ENCODE measurements around the gene MTR.

Gene MTR

GRCh38 chr1:236830560-236830959, 35.5 kb downstream of the MTR start:
- FAIRE-seq (no peak), DNase-seq (ENCODE audit: insufficient read length, low spot score) (no peak)
- no peak for TF ChIP-seq POLR2A (IDR thresholded peaks at IDR 0.05; ENCODE audit: low read depth, low read length)

GRCh38 chr1:236833575-236833974, 38.5 kb downstream of the MTR start:
- no peak for DNase-seq (ENCODE audit: insufficient read length, low spot score)
- TF ChIP-seq POLR2A (IDR thresholded peaks at IDR 0.05; ENCODE audit: low read depth, low read length), result no peak
- FAIRE-seq, result no peak

- no peak for TF ChIP-seq POLR2A (IDR thresholded peaks at IDR 0.05; ENCODE audit: low read depth, low read length)
- DNase-seq (ENCODE audit: insufficient read length, low spot score), result no peak
- FAIRE-seq, result no peak
Observed at GRCh38 chr1:236834876-236835275, 39.8 kb downstream of the MTR start.

- no peak for DNase-seq (ENCODE audit: insufficient read length, low spot score)
- no peak for FAIRE-seq
- TF ChIP-seq POLR2A (IDR thresholded peaks at IDR 0.05; ENCODE audit: low read depth, low read length), result no peak
Observed at GRCh38 chr1:236835491-236835890, 40.4 kb downstream of the MTR start.

GRCh38 chr1:236836157-236836556, 41.1 kb downstream of the MTR start:
- DNase-seq (ENCODE audit: insufficient read length, low spot score), result no peak
- no peak for FAIRE-seq
- no peak for TF ChIP-seq POLR2A (IDR thresholded peaks at IDR 0.05; ENCODE audit: low read depth, low read length)

- DNase-seq (ENCODE audit: insufficient read length, low spot score), result no peak
- no peak for TF ChIP-seq POLR2A (IDR thresholded peaks at IDR 0.05; ENCODE audit: low read depth, low read length)
- no peak for FAIRE-seq
Observed at GRCh38 chr1:236837115-236837514, 42.0 kb downstream of the MTR start.

GRCh38 chr1:236837897-236838296, 42.8 kb downstream of the MTR start:
- FAIRE-seq (no peak), DNase-seq (ENCODE audit: insufficient read length, low spot score) (no peak)
- no peak for TF ChIP-seq POLR2A (IDR thresholded peaks at IDR 0.05; ENCODE audit: low read depth, low read length)

- no peak for TF ChIP-seq POLR2A (IDR thresholded peaks at IDR 0.05; ENCODE audit: low read depth, low read length)
- DNase-seq (ENCODE audit: insufficient read length, low spot score) (no peak), FAIRE-seq (no peak)
Observed at GRCh38 chr1:236841341-236841740, 46.2 kb downstream of the MTR start.

GRCh38 chr1:236844499-236845271, 49.6 kb downstream of the MTR start:
- no peak for FAIRE-seq
- DNase-seq (ENCODE audit: insufficient read length, low spot score), result no peak
- no peak for TF ChIP-seq POLR2A (IDR thresholded peaks at IDR 0.05; ENCODE audit: low read depth, low read length)

- TF ChIP-seq POLR2A (IDR thresholded peaks at IDR 0.05; ENCODE audit: low read depth, low read length), result no peak
- FAIRE-seq, result no peak
Observed at GRCh38 chr1:236845830-236846229, 50.7 kb downstream of the MTR start.

GRCh38 chr1:236848274-236848923, 53.3 kb downstream of the MTR start:
- no peak for FAIRE-seq

More at GRCh38 chr1:236845830-236846229, 50.7 kb downstream of the MTR start:
- no peak for DNase-seq (ENCODE audit: insufficient read length, low spot score)

GRCh38 chr1:236850077-236850979, 55.2 kb downstream of the MTR start:
- DNase-seq (ENCODE audit: insufficient read length, low spot score) (no peak), FAIRE-seq (no peak)
- no peak for TF ChIP-seq POLR2A (IDR thresholded peaks at IDR 0.05; ENCODE audit: low read depth, low read length)

More at GRCh38 chr1:236848274-236848923, 53.3 kb downstream of the MTR start:
- no peak for DNase-seq (ENCODE audit: insufficient read length, low spot score)
- TF ChIP-seq POLR2A (IDR thresholded peaks at IDR 0.05; ENCODE audit: low read depth, low read length), result no peak

- no peak for TF ChIP-seq POLR2A (IDR thresholded peaks at IDR 0.05; ENCODE audit: low read depth, low read length)
- DNase-seq (ENCODE audit: insufficient read length, low spot score), result no peak
- FAIRE-seq, result no peak
Observed at GRCh38 chr1:236851871-236852270, 56.8 kb downstream of the MTR start.

Measured in H54 (cell line).